ENCODE measurements around the gene PGC.

- TF ChIP-seq, protein P1, sequence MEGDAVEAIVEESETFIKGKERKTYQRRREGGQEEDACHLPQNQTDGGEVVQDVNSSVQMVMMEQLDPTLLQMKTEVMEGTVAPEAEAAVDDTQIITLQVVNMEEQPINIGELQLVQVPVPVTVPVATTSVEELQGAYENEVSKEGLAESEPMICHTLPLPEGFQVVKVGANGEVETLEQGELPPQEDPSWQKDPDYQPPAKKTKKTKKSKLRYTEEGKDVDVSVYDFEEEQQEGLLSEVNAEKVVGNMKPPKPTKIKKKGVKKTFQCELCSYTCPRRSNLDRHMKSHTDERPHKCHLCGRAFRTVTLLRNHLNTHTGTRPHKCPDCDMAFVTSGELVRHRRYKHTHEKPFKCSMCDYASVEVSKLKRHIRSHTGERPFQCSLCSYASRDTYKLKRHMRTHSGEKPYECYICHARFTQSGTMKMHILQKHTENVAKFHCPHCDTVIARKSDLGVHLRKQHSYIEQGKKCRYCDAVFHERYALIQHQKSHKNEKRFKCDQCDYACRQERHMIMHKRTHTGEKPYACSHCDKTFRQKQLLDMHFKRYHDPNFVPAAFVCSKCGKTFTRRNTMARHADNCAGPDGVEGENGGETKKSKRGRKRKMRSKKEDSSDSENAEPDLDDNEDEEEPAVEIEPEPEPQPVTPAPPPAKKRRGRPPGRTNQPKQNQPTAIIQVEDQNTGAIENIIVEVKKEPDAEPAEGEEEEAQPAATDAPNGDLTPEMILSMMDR (IDR thresholded peaks at IDR 0.05) = no peak
- no peak for TF ChIP-seq NR3C1 (CRISPR knock-in tag; conservative IDR thresholded peaks at IDR 0.05; ENCODE audit: low read depth)
- TF ChIP-seq, protein P2, sequence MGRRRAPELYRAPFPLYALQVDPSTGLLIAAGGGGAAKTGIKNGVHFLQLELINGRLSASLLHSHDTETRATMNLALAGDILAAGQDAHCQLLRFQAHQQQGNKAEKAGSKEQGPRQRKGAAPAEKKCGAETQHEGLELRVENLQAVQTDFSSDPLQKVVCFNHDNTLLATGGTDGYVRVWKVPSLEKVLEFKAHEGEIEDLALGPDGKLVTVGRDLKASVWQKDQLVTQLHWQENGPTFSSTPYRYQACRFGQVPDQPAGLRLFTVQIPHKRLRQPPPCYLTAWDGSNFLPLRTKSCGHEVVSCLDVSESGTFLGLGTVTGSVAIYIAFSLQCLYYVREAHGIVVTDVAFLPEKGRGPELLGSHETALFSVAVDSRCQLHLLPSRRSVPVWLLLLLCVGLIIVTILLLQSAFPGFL (CRISPR knock-in tag; IDR thresholded peaks at IDR 0.05; ENCODE audit: borderline replicate concordance) = no peak
- TF ChIP-seq ESRRA (CRISPR knock-in tag; IDR thresholded peaks at IDR 0.05; ENCODE audit: borderline replicate concordance) = no peak
- no peak for TF ChIP-seq HMGA2 (CRISPR knock-in tag; IDR thresholded peaks at IDR 0.05)
- no peak for TF ChIP-seq CBFB (CRISPR knock-in tag; IDR thresholded peaks at IDR 0.05; ENCODE audit: low read depth)
- TF ChIP-seq MAX (CRISPR knock-in tag; IDR thresholded peaks at IDR 0.05) = no peak
Measured at GRCh38 chr6:41789390-41789724, 42.2 kb upstream of the PGC start.
